OCI-LY3 (cell line): Measurements from ENCODE around the gene FITM1.

Source experiments
- CTCF ChIP-seq: fragments of 200-600, 300-600 bp; sonication (generic); IDR thresholded peaks from 2 replicates; pipeline ENCODE4 v1.5.1; 2014; ENCODE audit warnings: antibody characterized with exemption, low read length, low read depth
- EZH2phosphoT487 ChIP-seq: fragments of 200-600 bp; shearing (Covaris generic); IDR thresholded peaks from 2 replicates; pipeline ENCODE4 v1.6.1; 2018; ENCODE audit warnings: antibody characterized with exemption, mixed run types, low read depth

GRCh38 chr14:24110060-24110459, 20.4 kb upstream of the FITM1 start:
- TF ChIP-seq CTCF (no peak), EZH2phosphoT487 (no peak)
